ENCODE results near the gene HTR2A.

DNA sequence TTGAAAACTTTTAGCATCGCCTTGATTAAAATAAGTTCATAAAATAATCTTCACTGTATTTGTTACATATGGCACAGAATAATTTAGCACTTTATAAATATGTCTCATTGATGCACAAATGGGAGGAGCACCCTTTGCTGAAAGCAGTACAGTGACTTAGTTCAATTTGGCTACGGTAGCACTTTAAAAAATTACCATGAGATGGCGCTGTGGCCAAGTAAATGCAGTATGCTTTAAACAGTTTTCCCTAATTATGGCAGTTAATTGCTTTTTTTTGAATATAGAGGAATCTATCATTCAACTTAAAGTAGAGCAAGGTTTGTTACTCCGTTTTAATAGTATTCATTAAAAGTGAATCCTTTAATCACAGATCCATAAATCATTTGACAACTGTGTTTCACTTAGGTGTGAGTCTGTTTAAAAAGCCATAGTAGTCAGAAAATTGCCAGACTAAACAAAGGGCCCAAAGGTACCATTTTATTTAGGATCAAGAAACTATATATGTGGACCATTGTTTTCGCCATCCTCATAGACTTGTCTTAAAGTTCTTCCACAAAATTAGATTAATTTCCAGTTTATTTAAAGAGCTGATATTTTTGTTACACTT, 65.2 kb downstream of the HTR2A start:
- peak; percentile 66 to 82 (median 72) for TF ChIP-seq CTCF (IDR thresholded peaks at IDR 0.05)
- TF ChIP-seq POLR2A (IDR thresholded peaks at IDR 0.05): no peak
